Measurements from ENCODE around the gene JAK1. TPM values are rescaled to one million over a fixed set of nuclear protein-coding genes. Genes with fewer than 3 reads are reported as not detected.

The JAK1 gene
- total and polyA plus RNA-seq, 8 donors = 15.5 to 89.8 (median 50.7) TPM

DNA sequence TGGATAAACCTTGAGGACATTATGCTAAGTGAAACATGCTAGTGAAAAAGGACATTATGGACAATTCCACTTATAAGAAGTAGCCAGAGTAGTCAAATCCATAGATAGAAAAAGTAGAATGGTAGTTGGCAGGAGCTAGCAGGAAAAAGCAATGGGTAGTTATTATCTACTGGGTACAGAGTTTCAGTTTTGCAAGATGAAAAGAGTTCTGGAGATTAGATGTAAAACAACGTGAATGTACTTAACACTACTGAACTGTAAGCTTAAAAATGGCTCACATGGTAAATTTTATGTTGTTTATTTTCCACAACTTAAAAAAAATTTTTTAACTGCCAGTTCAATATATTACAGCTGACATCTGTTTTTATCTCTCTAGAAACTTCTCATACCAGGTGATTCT lies 19.4 kb downstream of the JAK1 start:
- no peaks in the 10 kb centered on the region for H3K27me3 ChIP-seq
- intact Hi-C loops (cut with DNase I) = no loop called here
- no peak for DNase-seq
- peaks cover 21 to 49% (median 45%) of the 10 kb centered on the region in 3 donors for H3K4me1 ChIP-seq
- FAIRE-seq = no peak
- H3K27ac ChIP-seq = no peak overlapping the region
- TF ChIP-seq, protein P1, sequence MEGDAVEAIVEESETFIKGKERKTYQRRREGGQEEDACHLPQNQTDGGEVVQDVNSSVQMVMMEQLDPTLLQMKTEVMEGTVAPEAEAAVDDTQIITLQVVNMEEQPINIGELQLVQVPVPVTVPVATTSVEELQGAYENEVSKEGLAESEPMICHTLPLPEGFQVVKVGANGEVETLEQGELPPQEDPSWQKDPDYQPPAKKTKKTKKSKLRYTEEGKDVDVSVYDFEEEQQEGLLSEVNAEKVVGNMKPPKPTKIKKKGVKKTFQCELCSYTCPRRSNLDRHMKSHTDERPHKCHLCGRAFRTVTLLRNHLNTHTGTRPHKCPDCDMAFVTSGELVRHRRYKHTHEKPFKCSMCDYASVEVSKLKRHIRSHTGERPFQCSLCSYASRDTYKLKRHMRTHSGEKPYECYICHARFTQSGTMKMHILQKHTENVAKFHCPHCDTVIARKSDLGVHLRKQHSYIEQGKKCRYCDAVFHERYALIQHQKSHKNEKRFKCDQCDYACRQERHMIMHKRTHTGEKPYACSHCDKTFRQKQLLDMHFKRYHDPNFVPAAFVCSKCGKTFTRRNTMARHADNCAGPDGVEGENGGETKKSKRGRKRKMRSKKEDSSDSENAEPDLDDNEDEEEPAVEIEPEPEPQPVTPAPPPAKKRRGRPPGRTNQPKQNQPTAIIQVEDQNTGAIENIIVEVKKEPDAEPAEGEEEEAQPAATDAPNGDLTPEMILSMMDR (IDR thresholded peaks at IDR 0.05) = no peak
- H3K4me3 ChIP-seq = no peak overlapping the region
- no peaks in the 10 kb centered on the region for H3K36me3 ChIP-seq
- H3K9me3 ChIP-seq = no peaks in the 10 kb centered on the region
- no peak for ATAC-seq
- WGBS, 2 donors = 0 to 28% methylated on average over 1 of the region's 1 CpG

DNA sequence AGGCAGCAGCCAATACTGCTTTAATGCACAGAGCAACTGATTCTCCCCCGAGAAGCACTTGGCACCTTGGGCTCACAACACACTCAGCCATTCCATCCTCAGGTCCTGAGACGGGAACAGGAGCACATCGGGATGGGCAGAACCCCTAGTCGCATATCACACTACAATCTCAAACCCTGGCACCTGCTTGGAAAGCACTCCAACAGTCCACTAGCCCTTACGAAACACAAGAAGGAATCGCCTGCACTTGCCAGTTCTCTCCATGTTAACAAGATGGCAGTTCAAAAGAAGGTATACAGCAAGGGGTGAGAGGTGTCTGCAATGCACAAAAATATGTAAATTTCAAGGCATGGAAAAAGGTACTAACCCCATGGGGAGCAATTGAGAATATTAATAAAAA lies 21.4 kb downstream of the JAK1 start:
- TF ChIP-seq, protein P1 (IDR thresholded peaks at IDR 0.05) = no peak
- DNase-seq (no peak), FAIRE-seq (no peak), ATAC-seq (no peak)
- Histone ChIP-seq H3K27me3 (no peaks in the 10 kb centered on the region), H3K36me3 (no peaks in the 10 kb centered on the region), H3K27ac (no peak overlapping the region), H3K4me1 (peaks cover 16 to 46% (median 38%) of the 10 kb centered on the region in 3 donors), H3K9me3 (no peaks in the 10 kb centered on the region), H3K4me3 (no peak overlapping the region)
- intact Hi-C loops (cut with DNase I) = no loop called here
- 62 to 74% methylated on average over 6 of the region's 6 CpGs for WGBS, 2 donors

DNA sequence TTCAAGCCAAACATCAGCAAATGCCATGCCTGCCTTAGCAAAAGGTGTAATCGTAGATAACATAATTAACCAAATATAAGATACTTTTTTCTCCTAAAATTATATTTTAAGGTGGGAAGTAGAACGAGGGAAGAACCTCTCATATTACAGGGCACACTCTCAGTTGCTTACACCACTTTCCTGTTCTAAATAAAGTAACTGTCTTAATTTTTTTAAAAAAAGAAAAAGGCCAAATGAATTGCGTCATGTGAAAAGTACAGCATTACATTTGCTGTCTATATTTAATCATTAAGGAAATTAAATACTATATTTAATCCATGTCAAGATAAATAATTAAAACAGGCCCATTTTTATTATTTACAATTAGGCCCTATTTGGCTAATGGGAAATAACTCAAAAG lies 23.7 kb downstream of the JAK1 start:
- FAIRE-seq (no peak), ATAC-seq (no peak), DNase-seq (no peak)
- Histone ChIP-seq H3K4me1 (peaks cover 5 to 32% (median 25%) of the 10 kb centered on the region in 3 donors), H3K27me3 (no peaks in the 10 kb centered on the region), H3K27ac (no peak overlapping the region), H3K9me3 (no peaks in the 10 kb centered on the region), H3K36me3 (no peaks in the 10 kb centered on the region), H3K4me3 (no peak overlapping the region)
- WGBS, 2 donors = 26 to 32% methylated on average over 3 of the region's 3 CpGs
- intact Hi-C loops (cut with DNase I) = no loop called here
- TF ChIP-seq, protein P1 (IDR thresholded peaks at IDR 0.05) = no peak

DNA sequence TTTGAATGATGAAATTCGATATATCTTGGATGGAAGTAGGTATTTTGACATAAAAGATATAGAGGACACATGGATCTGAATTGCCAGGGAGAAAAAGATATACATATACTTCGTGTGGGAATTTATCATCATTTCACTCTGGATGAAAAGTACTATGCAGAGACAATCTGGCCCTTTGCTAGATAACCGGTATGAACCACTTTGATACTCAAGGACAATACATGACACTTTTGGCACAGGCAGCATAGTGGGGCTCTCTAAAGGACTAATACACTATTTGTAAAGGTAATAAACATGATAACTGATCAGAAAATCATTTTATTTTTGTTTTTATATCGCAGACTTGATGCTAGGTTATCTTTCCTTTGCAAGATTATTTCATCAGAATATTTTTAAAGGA lies 24.2 kb downstream of the JAK1 start:
- H3K4me1 ChIP-seq = peaks cover 5 to 31% (median 29%) of the 10 kb centered on the region in 3 donors
- peak in 2 of 4 donors; percentile 42 to 67 for ATAC-seq
- intact Hi-C loops (cut with DNase I) = no loop called here
- DNase-seq = no peak
- TF ChIP-seq, protein P1 (IDR thresholded peaks at IDR 0.05) = no peak
- WGBS, 2 donors = 49 to 54% methylated on average over 4 of the region's 4 CpGs
- no peaks in the 10 kb centered on the region for H3K27me3 ChIP-seq
- no peak for FAIRE-seq
- no peak overlapping the region for H3K4me3 ChIP-seq
- H3K9me3 ChIP-seq = no peaks in the 10 kb centered on the region
- no peaks in the 10 kb centered on the region for H3K36me3 ChIP-seq
- H3K27ac ChIP-seq = no peak overlapping the region

DNA sequence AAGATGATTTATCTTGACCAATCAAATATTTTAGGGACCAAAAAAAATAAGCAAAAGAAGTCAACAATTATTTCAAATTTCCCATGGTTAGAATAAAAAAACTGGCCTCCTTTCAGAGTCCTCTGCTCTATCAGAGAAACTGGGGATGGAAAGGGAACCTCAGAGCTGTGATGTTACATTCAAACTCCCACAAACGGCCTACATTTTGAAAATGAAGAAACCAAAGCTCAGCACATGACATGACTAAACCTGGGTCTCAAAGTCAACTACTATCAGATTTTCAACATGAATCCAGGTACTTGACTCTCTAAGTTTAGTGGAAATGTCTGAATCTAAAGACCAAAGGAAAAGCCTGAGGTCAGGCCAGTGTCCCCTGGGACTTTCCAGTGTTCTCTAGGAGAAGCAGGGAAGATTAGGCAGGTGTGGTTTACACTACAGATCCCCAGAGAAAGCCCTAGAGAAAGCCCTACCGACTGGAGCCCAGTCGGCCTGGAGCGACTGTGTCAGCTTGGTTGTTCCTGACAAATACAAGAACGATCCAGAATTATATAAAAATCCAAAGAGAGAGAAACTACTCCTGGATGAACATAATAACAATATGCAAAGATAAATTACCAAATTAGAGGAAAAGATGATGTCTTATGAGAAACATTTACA lies 24.8 kb downstream of the JAK1 start:
- FAIRE-seq = no peak

More for the DNA sequence above, 24.8 kb downstream of the JAK1 start:
- no peaks in the 10 kb centered on the region for H3K9me3 ChIP-seq
- 51 to 60% methylated on average over 5 of the region's 5 CpGs for WGBS, 2 donors
- TF ChIP-seq, protein P1 (IDR thresholded peaks at IDR 0.05) = no peak
- ATAC-seq (peak in 3 of 4 donors; percentile 36 to 72 (median 61)), DNase-seq (no peak)
- intact Hi-C loops (cut with DNase I) = no loop called here
- peak overlapping the region in 1 of 4 donors; percentile 47 for H3K27ac ChIP-seq
- H3K4me1 ChIP-seq = peaks cover 5 to 37% (median 35%) of the 10 kb centered on the region in 3 donors
- no peaks in the 10 kb centered on the region for H3K36me3 ChIP-seq
- H3K4me3 ChIP-seq = no peak overlapping the region
- no peaks in the 10 kb centered on the region for H3K27me3 ChIP-seq

Data from pancreas (tissue), 10 donors.